ENCODE data around the gene TBX1. TPM values are rescaled to one million over a fixed set of nuclear protein-coding genes. Genes with fewer than 3 reads are reported as not detected.
A peak's percentile ranks its signal among the peaks of the same experiment; 100 is the strongest.

The TBX1 gene
- total and polyA plus RNA-seq, 2 of the 13 experiments (the other 11 are each of a cell fraction or from before 2014, with no cell fraction given) = not detected

DNA sequence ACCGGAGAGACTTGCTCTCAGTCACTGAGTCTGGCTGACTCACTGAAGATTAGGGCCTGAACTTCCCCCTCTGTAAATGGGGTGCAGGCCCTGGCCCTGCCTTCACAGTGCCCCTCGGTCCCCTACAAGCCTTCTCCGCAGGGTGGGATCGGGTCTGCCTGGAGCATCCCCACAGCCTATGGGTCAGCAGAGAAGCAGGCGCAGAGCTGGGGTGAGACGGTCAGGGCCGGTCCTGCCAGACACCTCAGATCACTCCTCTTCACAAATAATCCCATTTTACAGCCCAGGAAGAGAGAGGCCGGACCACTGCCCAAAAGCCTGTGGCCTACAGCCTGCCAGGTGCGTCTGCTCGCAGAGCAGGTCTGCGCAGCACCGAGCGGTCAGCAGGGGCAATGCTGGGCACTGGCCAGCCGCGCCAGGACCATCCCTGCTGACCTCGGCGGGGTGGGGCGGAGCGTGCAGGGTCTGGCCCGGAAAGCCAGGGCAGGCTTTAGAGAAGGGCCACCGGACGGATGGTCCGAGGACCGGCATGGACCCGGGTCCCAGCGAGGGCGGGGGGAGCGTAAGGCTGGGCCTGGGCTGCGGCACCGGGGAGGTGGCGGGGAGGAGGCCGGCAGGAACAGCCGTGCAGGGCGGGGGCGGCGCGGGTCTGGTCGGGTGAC is 46.8 kb upstream of the TBX1 start (continued):
- TF ChIP-seq, protein P1, sequence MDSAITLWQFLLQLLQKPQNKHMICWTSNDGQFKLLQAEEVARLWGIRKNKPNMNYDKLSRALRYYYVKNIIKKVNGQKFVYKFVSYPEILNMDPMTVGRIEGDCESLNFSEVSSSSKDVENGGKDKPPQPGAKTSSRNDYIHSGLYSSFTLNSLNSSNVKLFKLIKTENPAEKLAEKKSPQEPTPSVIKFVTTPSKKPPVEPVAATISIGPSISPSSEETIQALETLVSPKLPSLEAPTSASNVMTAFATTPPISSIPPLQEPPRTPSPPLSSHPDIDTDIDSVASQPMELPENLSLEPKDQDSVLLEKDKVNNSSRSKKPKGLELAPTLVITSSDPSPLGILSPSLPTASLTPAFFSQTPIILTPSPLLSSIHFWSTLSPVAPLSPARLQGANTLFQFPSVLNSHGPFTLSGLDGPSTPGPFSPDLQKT (CRISPR knock-in tag; IDR thresholded peaks at IDR 0.05; ENCODE audit: borderline replicate concordance) = no peak
- TF ChIP-seq PCBP2 (optimal IDR thresholded peaks at IDR 0.05; ENCODE audit: low read depth, low read length, poor library complexity, severe bottlenecking) (no peak), SMC3 (IDR thresholded peaks at IDR 0.05; ENCODE audit: low read length) (no peak), AHR (CRISPR knock-in tag; IDR thresholded peaks at IDR 0.05) (no peak), ZNF598 (CRISPR knock-in tag; IDR thresholded peaks at IDR 0.05; ENCODE audit: borderline replicate concordance) (no peak), AFF4 (CRISPR knock-in tag; IDR thresholded peaks at IDR 0.05) (no peak), PRMT3 (CRISPR knock-in tag; IDR thresholded peaks at IDR 0.05; ENCODE audit: borderline replicate concordance, low read depth) (no peak), ZNF431 (CRISPR knock-in tag; IDR thresholded peaks at IDR 0.05; ENCODE audit: borderline replicate concordance, low read depth) (no peak), UBTF (CRISPR knock-in tag; IDR thresholded peaks at IDR 0.05) (0 out of 2 replicates have a peak, but pooled peaks have one; percentile 22), FOXA3 (CRISPR knock-in tag; IDR thresholded peaks at IDR 0.05) (no peak), ZNF136 (CRISPR knock-in tag; IDR thresholded peaks at IDR 0.05; ENCODE audit: low read depth) (no peak), KMT2B (CRISPR knock-in tag; IDR thresholded peaks at IDR 0.05) (no peak), ZSCAN25 (CRISPR knock-in tag; IDR thresholded peaks at IDR 0.05) (peak; percentile 26; the same call in 1 of the 2 replicates), GABPB1 (CRISPR knock-in tag; IDR thresholded peaks at IDR 0.05) (peak; percentile 15; the same call in 1 of the 2 replicates), ZBTB20 (CRISPR knock-in tag; IDR thresholded peaks at IDR 0.05; ENCODE audit: borderline replicate concordance, low read depth) (no peak), ZNF468 (CRISPR knock-in tag; IDR thresholded peaks at IDR 0.05) (no peak), ZBTB25 (CRISPR knock-in tag; IDR thresholded peaks at IDR 0.05) (no peak), TP53 (CRISPR knock-in tag; conservative IDR thresholded peaks at IDR 0.05) (no peak), ZNF605 (CRISPR knock-in tag; IDR thresholded peaks at IDR 0.05) (no peak), TCF7 (IDR thresholded peaks at IDR 0.05; ENCODE audit: low read depth) (no peak), BORCS8-MEF2B (CRISPR knock-in tag; IDR thresholded peaks at IDR 0.05) (no peak), ZMYM3 (CRISPR knock-in tag; IDR thresholded peaks at IDR 0.05) (peak; percentile 53; the same call in 1 of the 2 replicates), ZNF768 (CRISPR knock-in tag; IDR thresholded peaks at IDR 0.05) (peak; percentile 33; the same call in 1 of the 2 replicates)
